Measurements from ENCODE around the gene CYP27B1.
"Not testable (repeated sequence)": the region's sequence is repeated elsewhere in the genome, so short reads cannot be mapped to it uniquely, and the experiment has no call there.

CYP27B1 gene

GRCh38 chr12:57722716-57723629, 43.9 kb downstream of the CYP27B1 start:
- no peak for DNase-seq (ENCODE audit: low read depth)

- not testable (repeated sequence) for DNase-seq (ENCODE audit: low read depth)
Measured at GRCh38 chr12:57721846-57722608, 44.9 kb downstream of the CYP27B1 start.

- no peak for DNase-seq (ENCODE audit: low read depth)
Measured at GRCh38 chr12:57720606-57721595, 46.0 kb downstream of the CYP27B1 start.

GRCh38 chr12:57719777-57720605, 46.9 kb downstream of the CYP27B1 start:
- no peak for DNase-seq (ENCODE audit: low read depth)

GRCh38 chr12:57718641-57719528, 48.0 kb downstream of the CYP27B1 start:
- no peak for DNase-seq (ENCODE audit: low read depth)

- no peak for DNase-seq (ENCODE audit: low read depth)
Measured at GRCh38 chr12:57717846-57718640, 48.8 kb downstream of the CYP27B1 start.

- DNase-seq (ENCODE audit: low read depth) = no peak
Measured at GRCh38 chr12:57717131-57717530, 49.7 kb downstream of the CYP27B1 start.

- no peak for DNase-seq (ENCODE audit: low read depth)
Measured at GRCh38 chr12:57716305-57716704, 50.6 kb downstream of the CYP27B1 start.

- no peak for DNase-seq (ENCODE audit: low read depth)
Measured at GRCh38 chr12:57715786-57716185, 51.1 kb downstream of the CYP27B1 start.

- not testable (repeated sequence) for DNase-seq (ENCODE audit: low read depth)
Measured at GRCh38 chr12:57715036-57715748, 51.7 kb downstream of the CYP27B1 start.

GRCh38 chr12:57713209-57713608, 53.7 kb downstream of the CYP27B1 start:
- DNase-seq (ENCODE audit: low read depth) = no peak

GRCh38 chr12:57712701-57713100, 54.2 kb downstream of the CYP27B1 start:
- no peak for DNase-seq (ENCODE audit: low read depth)

All from stimulated activated CD8-positive, alpha-beta memory T cell treated with anti-CD3 and anti-CD28 coated beads, Interleukin-15, amount 100 ng/mL, for 1 hour (primary cell).